Hippocampal formation (tissue), 2 donors: Measurements from ENCODE around the gene ZW10.
"Not testable (repeated sequence)": the region's sequence is repeated elsewhere in the genome, so short reads cannot be mapped to it uniquely, and the experiment has no call there.

ENCODE experiments used
- DNase-seq, 2 donors: peaks; one replicate each; lab custom pipeline; 2025; lab: John Stamatoyannopoulos, UW

Gene ZW10

DNA sequence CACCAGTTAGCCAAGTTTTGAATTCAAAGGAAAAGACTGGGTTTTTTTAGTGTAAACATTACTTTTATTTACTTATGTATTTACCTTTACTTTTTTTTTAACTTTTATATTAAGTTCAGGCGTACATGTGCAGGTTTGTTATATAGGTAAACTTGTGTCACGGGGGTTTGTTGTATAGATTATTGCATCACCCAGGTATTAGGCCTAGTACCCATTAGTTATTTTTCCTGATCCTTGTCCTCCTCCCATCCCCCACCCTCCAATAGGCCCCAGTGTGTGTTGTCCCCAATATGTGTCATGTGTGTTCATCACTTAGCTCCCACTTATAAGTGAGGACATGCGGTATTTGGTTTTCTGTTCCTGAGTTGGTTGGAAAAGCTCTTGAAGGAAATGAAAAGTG, 20.6 kb downstream of the ZW10 start:
- no peak for DNase-seq

- DNase-seq = no peak
Measured at GRCh38 chr11:113736323-113736722, 37.2 kb downstream of the ZW10 start.

GRCh38 chr11:113732092-113732491, 41.4 kb downstream of the ZW10 start:
- DNase-seq = no peak

DNA sequence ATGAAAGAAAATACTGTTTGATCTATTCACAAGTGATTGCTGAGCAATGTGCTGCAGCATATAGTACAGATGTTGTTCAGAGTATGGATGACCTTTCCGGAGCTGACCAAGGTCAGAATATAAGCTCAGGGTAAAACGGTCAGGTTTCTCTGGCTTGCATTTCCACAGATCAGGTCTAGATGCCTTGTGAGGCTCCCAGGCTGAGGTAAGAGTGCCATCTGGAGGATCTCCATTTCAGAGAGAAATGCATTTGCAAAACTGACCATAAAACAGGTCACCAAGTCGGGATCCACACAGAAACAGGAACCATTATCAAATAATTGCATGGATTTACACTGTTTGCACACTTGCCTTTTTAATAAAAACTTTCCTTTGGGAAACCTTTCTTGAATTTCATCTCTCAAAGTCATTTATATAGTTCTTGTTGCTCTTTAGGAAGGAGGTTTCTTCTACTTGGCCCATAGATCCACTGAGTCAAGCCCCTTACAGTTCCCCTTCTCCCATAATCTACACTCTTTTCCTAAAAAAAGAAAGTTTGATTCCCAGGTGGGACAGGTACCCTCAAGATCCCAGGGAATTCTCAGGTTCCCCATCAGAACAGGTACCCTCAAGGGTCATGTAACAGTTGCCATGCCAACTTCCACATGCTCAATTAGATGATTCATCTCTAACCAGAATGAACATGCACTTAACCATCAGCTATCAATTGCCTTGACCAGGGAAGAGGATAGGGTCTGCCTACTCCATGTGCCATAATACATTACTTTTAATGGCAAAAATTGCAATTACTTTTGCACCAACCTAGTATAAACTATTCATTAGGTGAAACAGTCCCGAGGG, 42.4 kb downstream of the ZW10 start:
- DNase-seq = peak; percentile 39 to 76

- no peak for DNase-seq
Measured at GRCh38 chr11:113729456-113729855, 44.0 kb downstream of the ZW10 start.

- no peak for DNase-seq
Measured at GRCh38 chr11:113728814-113729213, 44.7 kb downstream of the ZW10 start.

- DNase-seq = no peak
Measured at GRCh38 chr11:113725913-113726312, 47.6 kb downstream of the ZW10 start.

DNA sequence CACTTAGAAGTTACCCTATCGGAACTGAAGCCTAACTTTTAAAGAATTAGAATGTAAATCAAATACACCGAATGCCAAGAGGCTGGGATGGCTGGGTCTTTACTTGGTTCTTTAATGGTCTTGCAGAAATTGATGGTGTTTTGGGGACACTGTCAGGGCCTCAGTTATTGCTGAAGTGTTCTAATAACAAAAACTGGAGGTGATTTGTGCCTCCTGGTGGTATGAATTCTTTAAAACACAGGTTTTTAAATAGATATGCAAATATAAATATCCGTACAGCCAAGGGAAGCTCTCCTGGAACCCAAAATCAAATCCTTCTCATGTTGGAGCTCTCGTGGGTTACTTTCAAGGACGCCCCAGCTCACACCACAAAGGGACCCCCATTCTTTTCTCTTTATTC, 48.1 kb downstream of the ZW10 start:
- no peak for DNase-seq

- DNase-seq = no peak
Measured at GRCh38 chr11:113724778-113725177, 48.7 kb downstream of the ZW10 start.

DNA sequence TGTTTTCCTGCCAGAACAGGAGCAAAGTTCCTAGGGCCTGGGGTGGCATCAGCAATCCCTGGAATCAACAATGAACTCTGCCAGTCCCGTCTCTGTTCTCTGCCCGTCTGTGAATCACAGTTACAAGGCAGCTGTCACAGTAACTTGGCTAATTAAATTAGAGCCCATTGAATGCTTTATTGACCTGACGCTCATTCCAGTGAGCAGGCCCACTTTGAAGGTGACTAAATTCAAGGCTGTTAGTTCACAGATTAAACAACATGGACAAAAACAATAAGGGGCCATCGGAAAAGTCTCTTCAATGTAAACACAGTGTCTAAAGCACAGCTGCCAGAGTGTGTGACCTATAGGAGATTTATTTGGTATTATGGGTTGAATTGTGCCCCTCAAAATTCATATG, 49.7 kb downstream of the ZW10 start:
- DNase-seq = no peak

DNA sequence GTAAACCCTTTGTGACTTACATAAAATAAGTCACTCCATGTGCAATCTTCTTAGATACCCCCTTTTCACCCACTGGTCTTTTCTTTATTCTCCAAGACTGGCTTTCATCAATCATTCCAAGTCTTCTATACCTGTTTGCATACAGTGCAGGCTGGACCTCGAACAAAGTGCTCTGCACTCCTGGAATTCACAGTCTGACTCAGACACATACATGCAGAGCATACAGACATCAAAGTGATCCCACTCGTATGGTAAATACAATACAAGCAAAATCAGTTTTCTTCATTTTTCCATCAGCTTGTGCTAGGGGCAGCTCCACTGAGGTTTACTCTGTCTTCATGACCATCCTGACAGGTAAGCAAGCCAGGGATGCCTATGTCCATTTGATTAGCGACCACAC, 50.6 kb downstream of the ZW10 start:
- DNase-seq = no peak

DNA sequence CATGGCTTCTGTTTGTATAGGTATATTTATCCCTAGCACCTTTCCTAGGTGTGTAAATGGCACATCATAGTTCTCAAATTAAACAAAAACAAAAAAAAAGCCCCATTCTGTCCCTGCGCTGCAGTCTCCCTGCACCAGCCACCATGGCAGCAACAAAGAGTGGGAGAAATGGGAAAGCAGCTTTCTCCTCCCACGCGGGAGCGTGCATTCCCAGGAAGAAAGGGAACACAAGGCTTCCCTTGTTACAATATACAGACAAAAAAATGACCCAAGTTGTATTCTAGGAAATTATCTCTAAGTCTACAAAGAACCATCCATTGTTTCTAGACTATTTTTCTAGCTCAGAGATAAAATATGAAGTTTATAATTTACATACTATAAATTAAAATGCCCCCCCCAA, 51.3 kb downstream of the ZW10 start:
- DNase-seq = peak in 1 of 2 donors; percentile 20

- DNase-seq = no peak
Measured at GRCh38 chr11:113721462-113722066, 51.9 kb downstream of the ZW10 start.

DNA sequence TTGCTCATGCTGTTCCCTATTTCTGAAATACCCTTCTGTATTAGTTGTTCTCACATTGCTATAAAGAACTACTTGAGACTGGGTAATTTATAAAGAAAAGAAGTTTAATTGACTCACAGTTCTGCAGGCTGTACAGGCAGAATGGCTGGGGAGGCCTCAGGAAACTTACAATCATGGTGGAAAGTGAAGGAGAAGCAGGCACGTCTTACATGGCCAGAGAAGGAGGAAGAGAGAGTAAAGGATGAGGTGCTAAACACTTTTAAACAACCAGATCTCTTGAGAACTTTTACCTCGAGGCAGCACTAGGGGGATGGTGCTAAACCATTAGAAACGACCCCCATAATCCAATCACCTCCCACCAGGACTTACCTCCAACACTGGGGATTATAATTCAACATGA, 53.0 kb downstream of the ZW10 start:
- not testable (repeated sequence) for DNase-seq

GRCh38 chr11:113715882-113716625, 57.4 kb downstream of the ZW10 start:
- peak; percentile 32 to 76 for DNase-seq

DNA sequence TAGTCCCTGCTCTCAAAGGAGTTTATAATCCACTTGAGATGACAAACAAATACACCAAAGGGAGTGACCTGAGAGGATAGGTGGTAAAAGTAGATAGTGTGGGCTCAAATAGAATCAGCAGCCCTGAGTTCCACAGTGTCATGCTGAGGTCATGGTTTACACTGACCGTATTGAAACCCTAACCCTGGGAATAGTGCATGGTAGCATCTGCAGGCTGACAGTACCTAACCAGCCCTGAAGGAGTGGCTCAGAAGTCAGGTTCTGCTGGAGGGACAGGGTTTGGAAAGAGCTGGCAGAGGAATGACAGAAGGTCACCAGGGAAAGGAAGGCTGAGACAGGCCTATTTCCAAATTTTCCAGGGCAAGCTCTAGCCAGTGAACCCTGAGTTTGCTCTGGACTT, 58.2 kb downstream of the ZW10 start:
- DNase-seq = no peak

GRCh38 chr11:113710989-113711388, 62.5 kb downstream of the ZW10 start:
- DNase-seq = no peak

DNA sequence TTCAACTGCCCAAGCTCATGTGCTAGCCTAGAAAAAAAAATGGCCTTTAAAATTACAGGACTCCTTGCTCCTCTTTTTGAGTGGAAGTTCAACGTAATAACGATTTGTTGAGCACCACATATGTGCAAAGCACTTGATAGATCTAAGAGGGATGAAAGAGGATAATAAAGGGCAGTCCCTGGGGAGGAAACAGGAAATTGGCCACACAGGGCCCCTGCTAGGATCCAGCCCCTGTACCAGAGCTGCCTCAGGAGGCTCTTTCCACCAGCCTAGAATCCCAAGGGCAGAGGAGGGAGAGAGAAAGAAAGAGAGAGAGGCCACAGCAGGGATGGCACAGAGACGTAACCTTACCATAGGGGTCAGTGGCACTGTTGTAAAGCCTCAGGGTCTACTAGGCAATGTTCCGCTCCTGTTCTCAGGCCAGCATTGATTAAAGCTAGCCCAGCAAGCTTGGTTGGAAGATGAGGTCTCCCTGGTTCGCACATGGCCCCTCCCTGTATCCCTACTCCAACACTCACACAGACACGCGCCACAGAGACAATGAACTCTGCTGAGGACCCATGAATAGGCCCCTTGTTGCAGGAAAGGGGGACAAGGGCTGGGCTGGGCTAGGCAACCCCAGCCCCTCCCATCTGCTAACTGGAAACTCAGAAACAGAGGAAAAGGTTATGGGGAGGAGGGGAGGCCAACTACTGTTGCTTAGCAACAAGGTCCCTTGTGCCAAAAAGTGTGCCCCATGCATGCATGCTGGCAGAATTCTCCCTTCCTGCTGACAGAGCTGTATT, 67.4 kb downstream of the ZW10 start, which contains the start of gene TMPRSS5:
TSS of gene TMPRSS5 (minus strand) at position 438 of the 785 bp plus-strand sequence. CDS start at position 354, 84 bp downstream.
- DNase-seq = peak; percentile 88 to 96

- DNase-seq = not testable (repeated sequence)
Measured at GRCh38 chr11:113703551-113703950, 69.9 kb downstream of the ZW10 start.

GRCh38 chr11:113701491-113701890, 72.0 kb downstream of the ZW10 start:
- no peak for DNase-seq

DNA sequence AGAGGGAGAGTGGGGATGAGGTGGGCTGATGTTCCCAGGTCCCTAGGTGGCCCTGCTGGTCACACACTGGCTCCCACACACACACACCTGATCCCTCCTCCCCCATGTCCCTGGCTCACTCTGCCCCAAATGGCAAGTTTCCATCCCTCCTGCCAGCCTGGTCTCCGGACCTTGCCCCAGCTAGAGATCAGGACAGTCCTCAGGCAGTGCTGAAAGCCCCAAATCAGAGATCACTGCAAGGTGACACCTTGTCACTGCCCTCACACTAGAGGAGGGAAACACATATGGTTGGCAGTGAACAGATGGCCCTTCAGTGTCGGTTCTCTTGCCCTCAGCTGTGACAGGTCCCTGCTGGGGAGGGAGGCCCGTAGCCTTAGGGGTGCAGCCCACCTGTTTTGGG, 75.0 kb downstream of the ZW10 start:
- DNase-seq = no peak
